GM21529 (cell line): Measurements from ENCODE around the gene ARHGAP25.
"Not testable (repeated sequence)": the region's sequence is repeated elsewhere in the genome, so short reads cannot be mapped to it uniquely, and the experiment has no call there.

Source experiments
- ATAC-seq: cut with Tn5 transposase; IDR thresholded peaks from one replicate; pipeline ENCODE4 v1.9.1; 2021; ENCODE audit not compliant: unreplicated experiment

Gene ARHGAP25

DNA sequence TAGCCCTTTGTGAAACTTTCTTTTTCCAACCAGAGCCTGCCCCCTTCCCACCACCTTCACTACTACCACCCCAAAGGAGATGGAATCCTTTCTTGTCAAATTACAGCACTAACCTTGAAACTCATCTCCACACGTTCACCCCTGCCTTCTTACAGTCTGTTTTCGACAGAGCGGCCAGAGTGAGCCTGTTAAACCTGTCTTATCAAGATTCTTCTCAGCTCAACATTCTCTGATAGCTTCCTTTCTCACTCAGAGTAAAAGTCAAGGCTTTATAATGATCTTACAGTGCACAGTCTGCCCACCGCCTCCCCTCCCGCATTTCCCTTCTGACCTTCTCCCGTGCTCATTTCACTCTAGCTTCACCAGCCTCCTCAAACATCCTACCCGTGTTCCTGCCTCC is 56.0 kb downstream of the ARHGAP25 start:
- no peak for ATAC-seq

DNA sequence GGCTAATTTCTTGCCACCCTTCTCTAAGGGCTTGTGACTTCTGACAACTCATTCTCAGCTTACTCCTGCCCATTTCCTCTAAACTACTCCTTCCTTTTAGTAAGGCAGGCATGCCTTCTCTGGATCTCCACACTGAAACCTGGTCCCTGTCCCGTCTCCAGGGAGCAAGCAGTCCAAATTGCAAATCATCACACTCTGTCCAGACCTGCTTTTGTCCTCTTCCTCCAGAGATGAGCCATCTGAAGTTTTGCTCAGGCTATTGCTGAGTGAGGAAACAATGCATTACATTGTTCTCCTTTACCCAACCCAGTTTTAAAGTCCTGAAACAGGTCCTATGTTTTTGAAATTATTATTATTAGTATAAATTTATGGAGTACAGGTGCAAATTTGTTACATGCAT is 57.3 kb downstream of the ARHGAP25 start:
- ATAC-seq = no peak

DNA sequence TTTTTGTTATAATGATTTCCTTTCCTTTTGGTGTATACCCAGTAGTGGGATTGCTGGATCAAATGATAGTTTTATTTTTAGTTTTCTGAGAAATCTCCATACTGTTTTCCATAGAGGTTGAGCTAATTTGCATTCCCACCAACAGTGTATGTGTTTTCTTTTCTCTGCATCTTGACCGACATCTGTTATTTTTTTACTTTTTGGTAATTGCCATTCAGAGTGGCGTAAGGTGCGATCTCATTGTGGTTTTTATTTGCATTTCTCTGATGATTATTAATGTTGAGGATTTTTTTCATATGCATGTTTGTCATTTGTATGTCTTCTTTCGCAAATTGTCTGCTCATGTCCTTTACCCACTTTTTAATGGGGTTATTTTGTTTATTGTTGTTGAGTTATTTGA is 58.1 kb downstream of the ARHGAP25 start:
- no peak for ATAC-seq

DNA sequence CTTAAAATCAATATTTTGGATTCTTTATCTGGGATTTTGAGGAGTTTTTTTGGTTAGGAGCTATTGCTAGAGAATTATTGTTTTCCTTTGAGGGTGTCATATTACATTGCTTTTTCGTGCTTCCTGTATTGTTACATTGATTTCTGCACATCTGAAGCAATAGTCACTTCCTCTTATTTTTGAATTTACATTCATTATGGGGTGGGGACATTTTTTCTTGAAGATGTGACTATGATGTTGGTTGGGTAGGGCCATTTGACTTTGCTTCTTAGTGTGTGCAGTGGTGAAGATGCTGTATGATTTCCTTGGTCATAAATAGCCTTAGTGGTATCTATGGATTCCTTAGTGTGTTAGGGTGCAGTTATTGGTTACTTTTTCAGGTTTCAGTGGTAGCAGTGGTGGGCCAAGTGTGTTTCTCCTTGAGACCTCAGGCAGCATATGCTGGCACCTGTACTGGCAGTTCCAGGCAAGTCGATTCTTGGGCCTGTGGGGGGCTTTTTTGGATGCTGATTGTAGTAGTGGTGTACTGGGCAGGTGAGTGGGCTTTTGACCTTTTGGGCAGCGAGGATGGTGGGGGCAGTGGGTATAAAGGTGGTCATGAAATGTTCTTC is 61.8 kb downstream of the ARHGAP25 start:
- ATAC-seq = no peak

DNA sequence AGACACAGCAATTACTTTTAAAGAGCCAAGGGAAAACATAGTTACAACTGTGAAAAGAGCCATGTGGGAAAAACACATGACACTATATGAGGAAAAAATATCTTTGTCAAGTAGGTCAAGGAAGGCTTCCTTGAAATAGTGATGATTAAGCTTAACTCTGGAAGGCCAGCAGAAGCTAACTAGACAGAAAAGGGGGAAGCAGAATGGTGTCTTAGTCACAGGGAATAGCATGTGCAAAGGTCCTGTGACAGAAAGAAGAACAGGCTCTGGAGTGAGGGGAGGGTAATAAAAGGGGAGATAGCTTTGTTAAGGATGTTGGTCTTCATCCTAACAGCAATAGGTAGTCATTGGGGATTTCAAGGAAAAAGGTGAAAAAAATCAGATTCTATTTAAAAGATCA is 64.0 kb downstream of the ARHGAP25 start:
- no peak for ATAC-seq

DNA sequence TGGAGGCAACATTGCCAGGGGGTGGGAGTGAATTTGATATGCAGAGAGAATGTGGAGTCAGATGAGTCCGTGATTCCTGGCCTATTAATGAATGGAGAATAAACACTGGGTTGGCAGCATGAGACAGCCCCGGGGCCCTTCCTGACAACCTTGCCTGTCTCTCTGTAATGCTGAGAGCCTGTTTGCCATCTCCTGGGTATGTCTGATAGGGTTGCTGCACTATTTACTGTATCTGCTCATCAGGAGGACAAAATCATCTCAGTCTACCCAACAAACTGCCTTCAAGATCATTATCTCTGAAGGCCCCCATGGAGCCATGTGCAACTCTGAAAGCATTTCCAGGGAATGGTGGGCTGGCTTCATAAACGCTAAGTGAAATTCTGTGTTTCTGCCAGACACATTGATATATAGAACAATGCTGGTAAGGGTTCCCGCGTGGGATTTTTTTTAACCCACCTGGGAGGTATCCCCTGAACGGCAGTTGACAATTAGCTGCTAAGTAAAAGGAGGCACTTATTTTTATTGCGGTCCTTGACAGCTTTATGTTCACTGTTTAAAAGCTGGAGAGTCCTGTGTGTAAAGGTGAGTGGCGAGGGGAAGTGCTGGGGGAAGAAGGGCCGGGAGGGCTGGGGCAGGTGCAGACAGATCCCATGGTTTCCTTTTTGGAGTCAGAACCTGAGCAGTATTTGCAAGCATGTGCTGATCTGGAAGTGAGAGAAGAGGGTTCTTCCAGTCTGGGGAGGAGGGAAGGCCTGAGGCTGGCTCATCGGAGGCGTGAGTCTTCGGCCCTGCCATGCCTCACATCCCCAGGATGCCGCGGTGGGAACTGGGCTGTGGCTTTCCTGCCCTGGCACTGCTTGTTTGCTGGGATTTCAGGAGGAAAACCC is 64.8 kb downstream of the ARHGAP25 start:
- ATAC-seq = no peak

DNA sequence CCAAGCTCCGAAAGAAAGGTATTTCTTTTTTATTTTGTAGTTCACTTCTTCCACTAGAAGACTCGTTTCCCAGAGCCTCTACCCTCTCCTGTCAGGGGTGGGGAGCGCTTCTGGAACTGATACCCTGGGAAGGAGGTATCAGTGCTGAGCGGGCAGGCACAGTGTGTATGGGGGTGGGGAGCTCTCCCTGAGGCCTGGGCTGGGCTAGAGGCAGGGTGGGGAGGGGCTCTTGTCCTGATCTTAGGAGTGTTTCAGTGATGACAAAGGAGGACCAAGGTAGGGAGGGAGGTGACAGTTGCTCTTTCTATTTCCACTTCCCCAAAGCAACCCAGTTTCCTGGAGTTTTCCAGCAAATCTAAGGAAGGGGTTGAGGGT is 65.4 kb downstream of the ARHGAP25 start:
- ATAC-seq = no peak

DNA sequence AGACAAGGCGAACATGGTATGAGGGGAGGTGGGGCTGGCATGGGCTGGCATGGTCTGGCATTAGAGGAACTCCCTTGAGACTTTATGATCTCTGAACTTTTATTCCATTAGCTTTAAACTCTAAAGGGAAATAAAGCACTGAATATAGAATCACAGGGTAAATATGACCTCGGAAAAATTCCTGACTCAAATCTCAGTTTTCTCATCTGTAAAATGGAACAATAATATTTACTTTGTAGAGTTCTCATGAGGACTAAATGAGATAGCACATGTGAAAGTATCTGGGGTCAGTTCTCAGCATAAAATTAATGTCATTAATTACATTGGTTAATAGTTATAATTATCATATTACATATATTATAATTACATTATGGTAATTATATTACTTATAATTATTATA is 65.9 kb downstream of the ARHGAP25 start:
- ATAC-seq = no peak

DNA sequence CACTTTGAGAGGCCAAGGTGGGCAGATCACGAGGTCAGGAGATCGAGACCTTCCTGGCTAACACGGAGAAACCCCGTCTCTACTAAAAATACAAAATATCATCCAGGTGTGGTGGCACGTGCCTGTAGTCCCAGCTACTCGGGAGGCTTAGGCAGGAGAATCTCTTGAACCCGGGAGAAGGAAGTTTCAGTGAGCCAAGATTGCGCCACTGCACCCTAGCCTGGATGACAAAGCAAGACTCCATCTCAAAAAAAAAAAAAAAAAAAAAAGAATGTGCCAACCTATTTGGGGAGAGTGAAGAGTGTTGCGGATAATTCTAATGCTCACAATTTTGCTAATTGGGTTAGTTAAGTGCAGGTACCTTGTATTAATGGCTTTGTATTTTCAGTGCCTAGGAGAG is 67.5 kb downstream of the ARHGAP25 start:
- ATAC-seq = not testable (repeated sequence)

DNA sequence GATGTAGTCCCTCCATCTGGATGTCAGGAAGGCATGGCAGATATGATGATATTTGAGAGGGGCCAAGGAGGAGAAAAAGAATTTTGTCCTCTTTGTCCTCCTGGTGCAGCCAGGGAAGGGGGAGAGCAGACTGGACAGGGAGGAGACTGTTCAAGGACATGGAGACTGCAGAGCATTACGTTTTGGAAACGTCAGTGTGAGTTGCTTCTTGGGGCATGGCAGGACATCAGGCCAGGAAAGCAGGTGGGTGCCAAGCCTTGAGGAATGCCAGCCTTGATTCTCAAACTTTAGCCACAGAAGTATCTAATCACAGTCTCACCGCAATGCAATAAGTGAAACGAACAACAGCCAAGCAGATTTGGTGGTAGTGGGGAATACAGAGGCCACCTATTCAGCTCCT is 70.4 kb downstream of the ARHGAP25 start:
- ATAC-seq = no peak

DNA sequence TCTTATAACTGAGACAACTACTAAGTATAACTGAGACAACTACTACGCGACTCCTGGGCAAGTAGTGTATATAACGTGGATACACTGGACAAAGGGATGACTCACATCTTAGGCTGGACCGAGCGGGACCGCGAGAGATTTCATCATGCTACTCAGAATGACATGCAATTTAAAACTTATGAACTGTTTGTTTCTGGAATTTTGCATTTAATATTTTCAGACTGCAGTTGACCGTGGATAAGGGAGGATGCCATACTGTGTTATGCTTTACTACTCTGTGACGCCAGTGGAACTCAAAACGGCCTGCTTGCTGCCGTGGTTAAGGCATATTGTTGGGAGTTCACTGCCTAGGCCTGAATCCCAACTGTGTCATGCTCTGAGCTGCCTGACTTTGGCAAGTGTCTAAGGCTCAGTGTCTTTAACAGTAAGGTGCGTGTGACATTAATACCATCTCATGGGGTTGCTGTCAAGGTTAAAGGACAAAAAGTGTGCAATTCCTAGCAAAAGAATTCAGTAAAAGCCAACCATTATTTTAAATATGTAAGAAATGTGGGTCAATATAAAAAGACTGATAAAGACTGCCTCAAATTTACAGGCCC is 72.0 kb downstream of the ARHGAP25 start:
- no peak for ATAC-seq

DNA sequence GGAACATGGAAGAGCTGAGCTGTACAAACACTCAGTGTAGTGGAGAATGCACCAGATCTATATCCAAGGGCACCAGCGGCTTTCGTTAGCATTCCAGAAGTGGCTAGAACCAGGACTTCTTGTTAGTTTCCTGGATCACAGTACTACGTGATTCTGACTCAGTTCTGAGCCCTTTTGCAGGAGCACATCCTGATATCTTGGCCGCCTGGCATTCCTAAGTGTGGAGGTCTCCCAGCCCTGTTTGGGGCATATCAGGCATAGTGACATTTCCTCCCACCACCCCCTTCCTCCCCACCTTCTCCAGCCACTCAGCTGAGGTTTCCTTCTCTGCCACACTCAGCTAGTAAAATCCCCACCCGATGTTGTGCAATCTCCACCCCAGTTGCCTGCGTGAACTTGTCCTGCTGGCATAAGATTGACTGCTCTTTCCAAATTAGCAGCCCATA is 73.2 kb downstream of the ARHGAP25 start:
- no peak for ATAC-seq

DNA sequence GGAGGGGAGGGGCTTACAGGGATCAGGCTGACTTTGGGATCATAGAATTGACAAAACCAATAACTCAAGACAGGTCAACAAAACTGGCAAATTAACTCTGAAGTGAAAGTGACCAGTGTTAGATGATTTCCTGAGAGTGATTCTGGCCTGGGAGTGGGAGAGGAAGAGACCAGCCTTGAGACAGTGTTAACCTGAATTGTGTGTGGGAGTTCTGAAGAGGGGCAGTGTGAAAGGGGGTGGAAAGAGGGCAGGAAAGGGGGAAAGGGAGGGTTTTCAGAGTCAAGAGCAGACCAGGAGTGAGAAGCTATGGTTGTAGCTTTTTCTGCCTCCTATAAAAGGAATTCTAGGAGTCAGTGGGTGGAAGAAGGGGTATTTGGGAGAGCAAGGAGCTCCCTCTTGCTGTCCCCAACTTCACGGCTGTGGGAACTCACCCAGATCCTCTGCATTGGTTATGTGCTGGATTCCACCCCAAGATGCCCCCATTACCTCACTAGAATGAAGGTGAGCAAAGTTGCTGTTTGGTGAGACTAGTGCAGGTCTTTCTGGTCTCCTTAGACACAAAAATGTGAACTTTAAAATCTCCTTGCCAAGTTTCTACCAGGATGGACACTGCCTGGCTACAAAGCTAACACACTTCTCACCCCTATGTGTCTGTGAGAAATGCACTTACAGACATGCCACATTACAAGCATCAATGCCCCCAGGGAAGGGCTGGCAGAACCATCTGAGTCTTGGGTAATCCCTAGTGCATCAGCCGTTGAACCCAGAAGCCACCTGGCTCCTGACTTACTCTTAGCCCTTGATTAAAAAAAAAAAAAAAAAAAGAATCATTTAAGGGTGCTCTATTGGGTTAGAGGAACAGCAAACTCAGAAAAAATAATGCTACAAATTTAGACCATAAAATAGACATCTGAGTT is 75.0 kb downstream of the ARHGAP25 start:
- no peak for ATAC-seq

DNA sequence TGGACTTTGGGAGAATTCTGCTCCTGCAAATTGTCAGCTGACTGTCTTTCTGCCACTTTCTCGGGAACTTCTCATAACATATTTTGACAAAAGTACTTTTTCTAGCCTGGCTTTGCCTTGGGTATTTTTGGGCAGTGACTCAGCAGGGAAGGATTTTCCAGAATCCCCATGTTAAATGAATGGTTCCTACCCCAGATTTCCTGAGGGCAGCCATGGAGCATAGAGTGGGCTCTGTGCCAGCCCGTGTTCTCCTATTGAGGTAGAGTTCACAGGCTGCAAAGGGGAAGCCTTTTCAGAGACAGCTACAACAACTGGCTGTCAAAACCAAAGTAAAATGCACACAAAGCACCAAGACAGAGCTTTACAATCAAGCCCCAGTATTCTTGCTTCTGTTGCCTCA is 76.8 kb downstream of the ARHGAP25 start:
- ATAC-seq = no peak

DNA sequence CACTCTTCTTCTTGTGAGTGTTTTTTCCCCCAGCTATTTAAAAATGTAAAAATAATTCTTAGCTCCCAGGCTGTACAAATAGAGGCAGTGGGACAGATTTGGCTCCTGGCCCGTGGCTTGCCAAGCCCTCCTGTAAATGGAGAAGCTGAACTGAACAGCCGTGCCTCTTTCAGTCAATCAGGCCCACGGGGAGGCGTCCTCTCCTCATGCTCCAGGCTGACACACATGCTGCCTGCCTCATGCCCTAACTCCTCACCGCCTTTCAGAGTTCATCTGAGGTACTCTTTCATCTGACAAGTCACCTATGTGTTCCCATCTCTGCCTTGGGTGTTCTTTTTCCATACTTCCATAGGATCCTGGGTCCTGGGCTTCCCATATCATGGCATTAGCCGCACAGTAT is 77.6 kb downstream of the ARHGAP25 start:
- no peak for ATAC-seq

DNA sequence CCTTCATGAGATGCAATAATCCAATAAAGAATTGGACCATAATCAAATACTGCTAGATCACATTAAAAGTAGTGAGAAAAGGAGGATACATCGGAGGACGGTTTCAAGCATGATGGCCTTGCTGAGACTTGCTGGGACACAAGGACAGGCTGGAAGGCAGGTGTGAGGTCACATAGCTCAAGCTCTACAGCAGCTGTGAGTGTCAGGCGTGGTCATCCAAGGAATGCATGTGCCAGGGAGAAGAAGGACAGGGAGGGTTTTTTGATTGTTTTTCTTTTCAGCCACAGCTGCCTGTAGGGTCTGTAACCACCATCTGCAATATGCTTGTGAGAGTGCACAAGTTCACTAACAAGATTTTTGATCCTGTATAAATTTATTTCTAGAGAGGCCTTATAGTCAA is 79.0 kb downstream of the ARHGAP25 start:
- ATAC-seq = no peak

DNA sequence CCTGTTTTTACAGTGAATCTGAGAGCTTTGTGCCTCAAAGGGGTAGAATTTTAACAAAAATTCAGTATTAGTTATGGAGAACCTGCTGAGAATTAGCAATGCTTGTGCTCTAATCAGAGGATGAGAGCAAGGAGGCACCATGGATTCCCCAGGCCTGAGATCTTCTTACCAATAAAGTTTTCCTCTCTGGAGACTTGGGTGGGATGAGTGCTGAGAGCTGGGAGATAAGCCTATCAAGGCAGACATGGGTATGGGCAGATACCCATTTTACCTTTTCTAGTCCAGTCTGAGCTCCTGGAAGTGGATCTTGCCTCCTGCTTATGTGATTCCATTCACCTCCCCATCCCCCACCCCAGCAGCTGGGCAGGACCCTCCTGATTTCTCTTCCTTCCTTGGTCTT is 82.7 kb downstream of the ARHGAP25 start:
- no peak for ATAC-seq

DNA sequence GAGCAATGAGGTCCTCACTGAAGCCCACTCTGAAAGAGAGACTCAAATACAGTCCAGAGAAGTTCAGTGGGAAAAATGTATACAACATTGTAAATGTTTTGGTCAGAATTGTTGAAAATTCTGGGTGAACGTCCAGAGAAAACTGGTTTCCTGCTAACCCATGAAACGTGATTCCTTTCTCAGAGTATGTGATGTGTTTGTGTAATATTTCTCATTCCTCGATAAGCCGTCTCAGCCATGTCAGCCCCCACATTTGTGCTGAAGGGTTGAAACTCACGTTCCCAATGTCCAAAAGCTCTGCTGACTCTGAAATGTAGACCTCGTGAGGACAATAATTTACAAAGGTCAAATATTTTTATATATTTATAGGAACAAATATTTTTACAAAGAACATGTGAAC is 84.9 kb downstream of the ARHGAP25 start:
- ATAC-seq = no peak

DNA sequence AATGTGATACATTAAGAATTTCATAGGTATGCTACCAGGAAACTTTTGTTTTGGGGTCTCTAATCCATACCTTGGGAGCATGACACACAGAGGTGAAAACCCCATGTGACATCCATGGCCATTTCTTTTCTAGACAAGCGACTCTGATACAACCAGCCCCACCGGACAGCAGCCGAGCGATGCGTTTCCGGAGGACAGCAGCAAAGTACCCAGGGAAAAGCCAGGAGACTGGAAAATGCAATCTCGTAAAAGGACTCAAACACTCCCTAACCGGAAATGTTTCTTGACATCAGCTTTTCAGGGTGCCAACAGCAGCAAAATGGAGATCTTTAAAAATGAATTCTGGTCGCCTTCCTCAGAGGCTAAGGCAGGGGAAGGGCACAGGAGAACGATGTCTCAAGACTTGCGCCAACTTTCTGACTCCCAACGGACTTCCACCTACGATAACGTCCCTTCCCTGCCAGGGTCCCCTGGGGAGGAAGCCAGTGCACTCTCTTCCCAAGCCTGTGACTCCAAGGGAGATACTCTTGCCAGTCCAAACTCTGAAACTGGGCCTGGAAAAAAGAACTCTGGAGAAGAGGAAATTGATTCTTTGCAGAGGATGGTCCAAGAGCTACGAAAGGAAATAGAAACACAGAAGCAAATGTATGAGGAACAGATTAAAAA is 87.7 kb downstream of the ARHGAP25 start:
- ATAC-seq = no peak

DNA sequence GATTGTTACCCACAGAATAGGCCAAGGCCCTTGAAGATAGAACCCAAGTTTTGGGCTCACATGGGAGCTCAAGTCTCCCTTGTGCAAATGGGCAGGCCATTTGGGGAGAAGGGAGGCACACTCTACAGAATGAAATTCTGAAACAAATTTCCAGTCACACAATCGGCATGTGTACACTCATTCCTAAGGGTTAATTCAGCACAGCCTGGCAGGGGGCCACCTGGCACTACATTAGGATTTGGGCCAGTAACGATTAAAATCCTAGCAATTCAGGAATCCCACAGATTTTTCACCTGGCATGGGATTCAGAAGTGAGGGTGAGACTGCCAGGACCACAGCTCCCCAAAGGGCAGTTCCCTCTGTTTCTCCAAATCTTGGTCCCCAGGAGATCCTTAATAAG is 90.2 kb downstream of the ARHGAP25 start:
- ATAC-seq = no peak

DNA sequence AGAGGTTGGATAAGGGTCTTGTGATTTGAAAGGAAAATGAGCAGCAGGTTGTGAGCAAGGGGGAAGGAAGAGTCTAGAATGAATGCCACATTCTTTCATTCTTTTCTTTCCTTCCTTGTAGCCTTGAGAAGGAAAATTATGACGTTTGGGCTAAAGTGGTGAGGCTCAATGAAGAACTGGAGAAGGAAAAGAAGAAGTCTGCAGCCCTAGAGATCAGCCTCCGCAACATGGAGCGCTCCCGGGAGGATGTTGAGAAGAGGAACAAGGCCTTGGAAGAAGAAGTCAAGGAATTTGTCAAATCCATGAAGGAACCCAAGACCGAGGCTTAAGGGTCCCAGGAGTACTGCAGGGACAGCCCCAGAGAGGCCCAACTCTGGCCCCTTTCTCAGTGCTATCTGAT is 91.3 kb downstream of the ARHGAP25 start:
- ATAC-seq = no peak
